ENCODE results near the gene C19orf81. TPM values are rescaled to one million over a fixed set of nuclear protein-coding genes. Genes with fewer than 3 reads are reported as not detected.

C19orf81 gene
- total and polyA plus RNA-seq, 12 donors: 2.4 to 39.6 (median 6.4) TPM; not detected in 3

- Histone ChIP-seq H3K36me3 (replicated peaks in 1 of 2) (no peaks in the 10 kb centered on the region), H3K4me3 (no peak overlapping the region), H3K27me3 (peaks cover 35% of the 10 kb centered on the region), H3K27ac (no peak overlapping the region), H3K4me1 (replicated peaks in 1 of 2) (no peaks in the 10 kb centered on the region), H3K9me3 (replicated peaks in 1 of 3) (no peaks in the 10 kb centered on the region)
- 16 to 45% (median 34%) methylated on average over 2 to 47 of the region's 47 CpGs for WGBS, 4 donors
- no peak for DNase-seq
- intact Hi-C loops (cut with DNase I): loop anchor here in 1 of 2 donors (5.0 kb wide), 1 partner anchor 116 kb away; no protein-coding TSS in a partner anchor
- TF ChIP-seq POLR2A (IDR thresholded peaks at IDR 0.05) (no peak), CTCF (IDR thresholded peaks at IDR 0.05) (no peak)
Measured at GRCh38 chr19:50666346-50667176, 17.3 kb downstream of the C19orf81 start.

- WGBS, 4 donors: 30 to 67% (median 46%) methylated on average over 6 to 56 of the region's 56 CpGs
- no peak for DNase-seq
- peaks cover 35% of the 10 kb centered on the region for H3K27me3 ChIP-seq
- no peaks in the 10 kb centered on the region for H3K4me1 ChIP-seq (replicated peaks in 1 of 2)
- intact Hi-C loops (cut with DNase I): loop anchor here in 1 of 2 donors (5.0 kb wide), 1 partner anchor 115 kb away; no protein-coding TSS in a partner anchor
- no peaks in the 10 kb centered on the region for H3K36me3 ChIP-seq (replicated peaks in 1 of 2)
- no peak overlapping the region for H3K27ac ChIP-seq
- no peak overlapping the region for H3K4me3 ChIP-seq
- no peak for TF ChIP-seq CTCF (IDR thresholded peaks at IDR 0.05)
- no peak for TF ChIP-seq POLR2A (IDR thresholded peaks at IDR 0.05)
- H3K9me3 ChIP-seq (replicated peaks in 1 of 3): no peaks in the 10 kb centered on the region
Measured at GRCh38 chr19:50667177-50667758, 18.0 kb downstream of the C19orf81 start.

GRCh38 chr19:50667759-50668231 lies 18.6 kb downstream of the C19orf81 start:
- DNase-seq: no peak
- intact Hi-C loops (cut with DNase I): loop anchor here in 1 of 2 donors (5.0 kb wide), 1 partner anchor 115 kb away; no protein-coding TSS in a partner anchor
- no peak overlapping the region for H3K4me3 ChIP-seq
- H3K27me3 ChIP-seq: peaks cover 35% of the 10 kb centered on the region
- WGBS, 4 donors: 33 to 40% methylated on average over 46 to 53 of the region's 58 CpGs; no CpG with 5 or more reads in 2 of the 4 donors
- H3K9me3 ChIP-seq (replicated peaks in 1 of 3): no peaks in the 10 kb centered on the region
- TF ChIP-seq CTCF (IDR thresholded peaks at IDR 0.05) (no peak), POLR2A (IDR thresholded peaks at IDR 0.05) (no peak)
- no peak overlapping the region for H3K27ac ChIP-seq
- H3K4me1 ChIP-seq (replicated peaks in 1 of 2): no peaks in the 10 kb centered on the region
- H3K36me3 ChIP-seq (replicated peaks in 1 of 2): no peaks in the 10 kb centered on the region

- H3K27me3 ChIP-seq: peaks cover 35% of the 10 kb centered on the region
- no peaks in the 10 kb centered on the region for H3K36me3 ChIP-seq (replicated peaks in 1 of 2)
- TF ChIP-seq CTCF (IDR thresholded peaks at IDR 0.05): no peak
- TF ChIP-seq POLR2A (IDR thresholded peaks at IDR 0.05): no peak
- H3K4me1 ChIP-seq (replicated peaks in 1 of 2): no peaks in the 10 kb centered on the region
- 30 to 31% methylated on average over 35 to 48 of the region's 49 CpGs; no CpG with 5 or more reads in 2 of the 4 donors for WGBS, 4 donors
- H3K9me3 ChIP-seq (replicated peaks in 1 of 3): no peaks in the 10 kb centered on the region
- intact Hi-C loops (cut with DNase I): loop anchor here in 1 of 2 donors (5.0 kb wide), 1 partner anchor 114 kb away; no protein-coding TSS in a partner anchor
- no peak overlapping the region for H3K27ac ChIP-seq
- H3K4me3 ChIP-seq: no peak overlapping the region
- DNase-seq: no peak
Measured at GRCh38 chr19:50668416-50668815, 19.2 kb downstream of the C19orf81 start.

All from adrenal gland (tissue), 12 donors.